NCI-H748 (cell line): Measurements from ENCODE around the gene TMEM63A.
"Not testable (repeated sequence)": the region's sequence is repeated elsewhere in the genome, so short reads cannot be mapped to it uniquely, and the experiment has no call there.

ENCODE experiments used
- DNase-seq: peaks from one replicate; lab custom pipeline; 2025; ENCODE audit not compliant: unreplicated experiment; lab: John Stamatoyannopoulos, UW

The TMEM63A gene

GRCh38 chr1:225846331-225847310 lies 35.6 kb downstream of the TMEM63A start:
- peak; percentile 4 for DNase-seq

- peak; percentile 66 for DNase-seq
Observed at GRCh38 chr1:225845571-225846259, 36.5 kb downstream of the TMEM63A start.

GRCh38 chr1:225845097-225845496 lies 37.1 kb downstream of the TMEM63A start:
- no peak for DNase-seq

GRCh38 chr1:225844236-225845061 lies 37.7 kb downstream of the TMEM63A start:
- no peak for DNase-seq

- no peak for DNase-seq
Observed at GRCh38 chr1:225843426-225843795, 38.8 kb downstream of the TMEM63A start.

- DNase-seq: no peak
Observed at GRCh38 chr1:225842788-225843425, 39.3 kb downstream of the TMEM63A start.

- DNase-seq: no peak
Observed at GRCh38 chr1:225842074-225842473, 40.1 kb downstream of the TMEM63A start.

- DNase-seq: no peak
Observed at GRCh38 chr1:225840713-225841112, 41.5 kb downstream of the TMEM63A start.

- DNase-seq: no peak
Observed at GRCh38 chr1:225840223-225840610, 42.0 kb downstream of the TMEM63A start.

GRCh38 chr1:225838793-225839192 lies 43.4 kb downstream of the TMEM63A start:
- no peak for DNase-seq

- not testable (repeated sequence) for DNase-seq
Observed at GRCh38 chr1:225836296-225836695, 45.9 kb downstream of the TMEM63A start.

- no peak for DNase-seq
Observed at GRCh38 chr1:225835856-225836255, 46.3 kb downstream of the TMEM63A start.

GRCh38 chr1:225834417-225835329 lies 47.5 kb downstream of the TMEM63A start:
- DNase-seq: peak; percentile 24

GRCh38 chr1:225830841-225831240 lies 51.3 kb downstream of the TMEM63A start:
- DNase-seq: no peak

- no peak for DNase-seq
Observed at GRCh38 chr1:225828706-225829345, 53.4 kb downstream of the TMEM63A start.

GRCh38 chr1:225827076-225827475 lies 55.1 kb downstream of the TMEM63A start:
- DNase-seq: no peak

GRCh38 chr1:225825607-225826007 lies 56.6 kb downstream of the TMEM63A start:
- peak; percentile 57 for DNase-seq

GRCh38 chr1:225825078-225825477 lies 57.1 kb downstream of the TMEM63A start:
- DNase-seq: peak; percentile 88

GRCh38 chr1:225824533-225824941 lies 57.6 kb downstream of the TMEM63A start:
- DNase-seq: peak; percentile 91
